Measurements from ENCODE around the gene TSPAN15.
"Not testable (repeated sequence)": the region's sequence is repeated elsewhere in the genome, so short reads cannot be mapped to it uniquely, and the experiment has no call there.

Gene TSPAN15

GRCh38 chr10:69446650-69447151, 4.6 kb upstream of the TSPAN15 start:
- peak; percentile 83 for DNase-seq (ENCODE audit: low read depth)

GRCh38 chr10:69449841-69450240, 1.4 kb upstream of the TSPAN15 start:
- no peak for DNase-seq (ENCODE audit: low read depth)

GRCh38 chr10:69450395-69450794, 870 bp upstream of the TSPAN15 start:
- DNase-seq (ENCODE audit: low read depth) = not testable (repeated sequence)

- no peak for DNase-seq (ENCODE audit: low read depth)
These were observed 553 bp downstream of the TSPAN15 start for GRCh38 chr10:69451784-69452251.

- DNase-seq (ENCODE audit: low read depth) = no peak
These were observed 1.6 kb downstream of the TSPAN15 start for GRCh38 chr10:69452676-69453415.

GRCh38 chr10:69453795-69454194, 2.5 kb downstream of the TSPAN15 start:
- DNase-seq (ENCODE audit: low read depth) = no peak

- no peak for DNase-seq (ENCODE audit: low read depth)
These were observed 3.9 kb downstream of the TSPAN15 start for GRCh38 chr10:69455006-69455763.

GRCh38 chr10:69456880-69457693, 5.8 kb downstream of the TSPAN15 start:
- no peak for DNase-seq (ENCODE audit: low read depth)

GRCh38 chr10:69457771-69458237, 6.5 kb downstream of the TSPAN15 start:
- no peak for DNase-seq (ENCODE audit: low read depth)

- DNase-seq (ENCODE audit: low read depth) = no peak
These were observed 7.3 kb downstream of the TSPAN15 start for GRCh38 chr10:69458430-69459100.

- no peak for DNase-seq (ENCODE audit: low read depth)
These were observed 8.0 kb downstream of the TSPAN15 start for GRCh38 chr10:69459101-69459790.

GRCh38 chr10:69459893-69460575, 8.8 kb downstream of the TSPAN15 start:
- no peak for DNase-seq (ENCODE audit: low read depth)

GRCh38 chr10:69460576-69461242, 9.4 kb downstream of the TSPAN15 start:
- no peak for DNase-seq (ENCODE audit: low read depth)

- DNase-seq (ENCODE audit: low read depth) = no peak
These were observed 10.2 kb downstream of the TSPAN15 start for GRCh38 chr10:69461243-69462025.

GRCh38 chr10:69463886-69464285, 12.6 kb downstream of the TSPAN15 start:
- DNase-seq (ENCODE audit: low read depth) = no peak

GRCh38 chr10:69464401-69464800, 13.1 kb downstream of the TSPAN15 start:
- no peak for DNase-seq (ENCODE audit: low read depth)

GRCh38 chr10:69464801-69465401, 13.6 kb downstream of the TSPAN15 start:
- DNase-seq (ENCODE audit: low read depth) = no peak

- DNase-seq (ENCODE audit: low read depth) = no peak
These were observed 14.3 kb downstream of the TSPAN15 start for GRCh38 chr10:69465457-69466157.
